ENCODE data around the gene CFP. TPM values are rescaled to one million over a fixed set of nuclear protein-coding genes. Genes with fewer than 3 reads are reported as not detected.

The CFP gene
- polyA plus RNA-seq, 2 of the 4 experiments (the other 2 are of a cell fraction): 0.14 to 0.54 TPM

GRCh38 chrX:47611489-47611888 is 18.2 kb downstream of the CFP start:
- H3K9me3 ChIP-seq: no peaks in the 10 kb centered on the region
- WGBS (ENCODE audit: missing lambda C conversion rate): 34% methylated on average over 2 of the region's 2 CpGs
- CTCF ChIA-PET: no interaction called here
- no peak for FAIRE-seq
- TF ChIP-seq RAD21 (conservative IDR thresholded peaks at IDR 0.05 in 1 of 2, IDR thresholded peaks at IDR 0.05 in 1 of 2): no peak
- no peak for TF ChIP-seq MAZ (IDR thresholded peaks at IDR 0.05; ENCODE audit: borderline replicate concordance, low read depth, low read length)
- TF ChIP-seq ZFP36 (IDR thresholded peaks at IDR 0.05; ENCODE audit: borderline replicate concordance, partially characterized antibody): no peak
- no peak for TF ChIP-seq EHMT2 (IDR thresholded peaks at IDR 0.05; ENCODE audit: low read depth)
- no peak for TF ChIP-seq JUN (IDR thresholded peaks at IDR 0.05)
- no peak for TF ChIP-seq ATOH8 (CRISPR knock-in tag; IDR thresholded peaks at IDR 0.05; ENCODE audit: low read depth)
- TF ChIP-seq CEBPB (IDR thresholded peaks at IDR 0.05): no peak
- TF ChIP-seq FOSL2 (IDR thresholded peaks at IDR 0.05): no peak
- no peak for TF ChIP-seq FOSL2 (CRISPR knock-in tag; IDR thresholded peaks at IDR 0.05)
- TF ChIP-seq POLR2AphosphoS2 (conservative IDR thresholded peaks at IDR 0.05; ENCODE audit: low read length): no peak
- no peak for TF ChIP-seq EHF (CRISPR knock-in tag; IDR thresholded peaks at IDR 0.05)
- TF ChIP-seq BHLHE40 (IDR thresholded peaks at IDR 0.05; ENCODE audit: low read depth, low read length): no peak
- H3K4me1 ChIP-seq: no peaks in the 10 kb centered on the region
- POLR2A ChIA-PET: no interaction called here
- no peak overlapping the region for H3K4me2 ChIP-seq
- H3K4me3 ChIP-seq: no peak overlapping the region
- no peak for ATAC-seq
- H3K27ac ChIP-seq: no peak overlapping the region
- DNase-seq (ENCODE audit: low read depth in 1 of 2, low spot score in 1 of 2): no peak

- no peaks in the 10 kb centered on the region for H3K9me3 ChIP-seq
- DNase-seq (ENCODE audit: low read depth in 1 of 2, low spot score in 1 of 2) (no peak), FAIRE-seq (no peak), ATAC-seq (no peak)
- H3K27ac ChIP-seq: no peak overlapping the region
- TF ChIP-seq ZNF302 (CRISPR knock-in tag; IDR thresholded peaks at IDR 0.05) (no peak), CHD2 (IDR thresholded peaks at IDR 0.05; ENCODE audit: low read length, partially characterized antibody) (no peak), BCL3 (IDR thresholded peaks at IDR 0.05) (no peak), PBX3 (IDR thresholded peaks at IDR 0.05) (no peak), KDM1A (IDR thresholded peaks at IDR 0.05; ENCODE audit: low read depth) (no peak), HOXB13 (CRISPR knock-in tag; IDR thresholded peaks at IDR 0.05; ENCODE audit: low read depth) (no peak), EHMT2 (IDR thresholded peaks at IDR 0.05; ENCODE audit: low read depth) (no peak), NFE2L2 (conservative IDR thresholded peaks at IDR 0.05; ENCODE audit: low read length) (no peak), RARB (CRISPR knock-in tag; IDR thresholded peaks at IDR 0.05) (no peak), FOSB (CRISPR knock-in tag; IDR thresholded peaks at IDR 0.05) (no peak), HOXB5 (CRISPR knock-in tag; IDR thresholded peaks at IDR 0.05) (no peak), RNF2 (IDR thresholded peaks at IDR 0.05; ENCODE audit: borderline replicate concordance, low read depth) (no peak), CBX8 (IDR thresholded peaks at IDR 0.05) (no peak)
- no peak overlapping the region for H3K4me3 ChIP-seq
- H3K4me2 ChIP-seq: no peak overlapping the region
- POLR2A ChIA-PET: no interaction called here
- no peaks in the 10 kb centered on the region for H3K4me1 ChIP-seq
- 53% methylated on average over 4 of the region's 4 CpGs for WGBS (ENCODE audit: missing lambda C conversion rate)
- CTCF ChIA-PET: no interaction called here
These were observed 19.2 kb downstream of the CFP start for GRCh38 chrX:47610511-47610910.

All from A549 (cell line).